Liver (tissue), 9 donors: ENCODE measurements around the gene MYOZ2. TPM values are rescaled to one million over a fixed set of nuclear protein-coding genes. Genes with fewer than 3 reads are reported as not detected.

Experiments
- DNase-seq: peaks from one replicate; pipeline ENCODE4 v3.0.0-alpha.2; 2017; ENCODE audit warnings: low spot score
- H3K27ac ChIP-seq, 2 donors: one replicate each; pipeline ENCODE4 v1.7.0; 2013; ENCODE audit warnings: inconsistent platforms in 2 of 2, low read length in 2 of 2, control low read depth in 1 of 2, low read depth in 1 of 2, mild to moderate bottlenecking in 1 of 2
- H3K27me3 ChIP-seq, 4 donors: one replicate each; pipeline versions ENCODE4 v1.6.1 to v1.7.0; 2013; ENCODE audit warnings: low read length in 3 of 4, inconsistent platforms in 1 of 4, mild to moderate bottlenecking in 1 of 4, moderate library complexity in 1 of 4; ENCODE audit not compliant: control insufficient read depth in 4 of 4, insufficient read depth in 4 of 4
- H3K36me3 ChIP-seq, 4 donors: one replicate each; pipeline versions ENCODE4 v1.6.1 to v1.7.0; 2013; ENCODE audit warnings: low read length in 3 of 4, mild to moderate bottlenecking in 3 of 4, low read depth in 1 of 4, moderate library complexity in 1 of 4; ENCODE audit not compliant: control insufficient read depth in 4 of 4, insufficient read depth in 3 of 4
- H3K4me1 ChIP-seq, 4 donors: one replicate each; pipeline versions ENCODE4 v1.6.1 to v1.7.0; 2013; ENCODE audit warnings: low read length in 3 of 4, mild to moderate bottlenecking in 3 of 4, moderate library complexity in 1 of 4; ENCODE audit not compliant: control insufficient read depth in 4 of 4, insufficient read depth in 4 of 4
- H3K4me3 ChIP-seq, 3 donors: one replicate each; pipeline versions ENCODE4 v1.6.1 to v1.7.0; 2013; ENCODE audit warnings: low read length in 3 of 3, control low read depth in 1 of 3, low read depth in 1 of 3, mild to moderate bottlenecking in 1 of 3
- H3K9ac ChIP-seq, 2 donors: one replicate each; pipeline ENCODE4 v1.7.0; 2013; ENCODE audit warnings: low read length in 2 of 2, mild to moderate bottlenecking in 2 of 2, moderate library complexity in 2 of 2, control low read depth in 1 of 2, low read depth in 1 of 2
- H3K9me3 ChIP-seq, 4 donors: one replicate each; pipeline versions ENCODE4 v1.6.1 to v1.7.0; 2013; ENCODE audit warnings: low read length in 3 of 4; ENCODE audit not compliant: control insufficient read depth in 4 of 4
- CTCF ChIP-seq: fragments of 150-350 bp; IDR thresholded peaks from 2 replicates; pipeline ENCODE4 v1.5.1; 2017; ENCODE audit warnings: improper control_type of control experiment, low read depth, low read length; ENCODE audit not compliant: missing input control
- EGR1 ChIP-seq, 2 donors: IDR thresholded peaks; 2 replicates each; pipeline ENCODE4 v1.6.1; 2016 to 2018; ENCODE audit warnings: antibody characterized with exemption in 2 of 2, low read depth in 2 of 2
- FOXA1 ChIP-seq: IDR thresholded peaks from 2 replicates; pipeline ENCODE4 v1.6.1; 2016; ENCODE audit warnings: antibody characterized with exemption
- FOXA2 ChIP-seq: IDR thresholded peaks from 2 replicates; pipeline ENCODE4 v1.6.1; 2016; ENCODE audit warnings: antibody characterized with exemption
- GABPA ChIP-seq, 2 donors: IDR thresholded peaks in 1 of 2; conservative IDR thresholded peaks in 1 of 2; 2 replicates each; pipeline ENCODE4 v1.6.1; 2016; ENCODE audit warnings: antibody characterized with exemption in 2 of 2, mild to moderate bottlenecking in 1 of 2, moderate library complexity in 1 of 2
- HNF4A ChIP-seq, 2 donors: conservative IDR thresholded peaks; 2 replicates each; pipeline ENCODE4 v1.6.1; 2016; ENCODE audit warnings: antibody characterized with exemption in 2 of 2, mild to moderate bottlenecking in 2 of 2
- HNF4G ChIP-seq: IDR thresholded peaks from 2 replicates; pipeline ENCODE4 v1.6.1; 2016; ENCODE audit warnings: antibody characterized with exemption
- JUND ChIP-seq, 2 donors: IDR thresholded peaks; 2 replicates each; pipeline ENCODE4 v1.6.1; 2016; ENCODE audit warnings: antibody characterized with exemption in 2 of 2
- MAX ChIP-seq: IDR thresholded peaks from 2 replicates; pipeline ENCODE4 v1.6.1; 2016; ENCODE audit warnings: antibody characterized with exemption
- NR2F2 ChIP-seq: IDR thresholded peaks from 2 replicates; pipeline ENCODE4 v1.6.1; 2016; ENCODE audit warnings: antibody characterized with exemption
- RAD21 ChIP-seq, 2 donors: IDR thresholded peaks; 2 replicates each; pipeline ENCODE4 v1.6.1; 2016; ENCODE audit warnings: antibody characterized with exemption in 2 of 2, mild to moderate bottlenecking in 2 of 2
- REST ChIP-seq: IDR thresholded peaks from 2 replicates; pipeline ENCODE4 v1.6.1; 2016; ENCODE audit warnings: antibody characterized with exemption, mild to moderate bottlenecking
- RXRA ChIP-seq, 2 donors: IDR thresholded peaks; 2 replicates each; pipeline ENCODE4 v1.6.1; 2017 to 2018; ENCODE audit warnings: antibody characterized with exemption in 2 of 2, mild to moderate bottlenecking in 1 of 2
- SP1 ChIP-seq: IDR thresholded peaks from 2 replicates; pipeline ENCODE4 v1.6.1; 2018; ENCODE audit warnings: antibody characterized with exemption, mild to moderate bottlenecking
- TAF1 ChIP-seq: conservative IDR thresholded peaks from 2 replicates; pipeline ENCODE4 v1.6.1; 2016; ENCODE audit warnings: antibody characterized with exemption, mild to moderate bottlenecking
- YY1 ChIP-seq: IDR thresholded peaks from 2 replicates; pipeline ENCODE4 v1.6.1; 2016; ENCODE audit warnings: antibody characterized with exemption, mild to moderate bottlenecking
- WGBS: extraction: QIAGEN DNeasy Blood & Tissue Kit; methylation state at CpG from one replicate; pipeline ENCODE4 v1.1.7; 2013; 5-methylcytosine and 5-hydroxymethylcytosine counted together
- polyA plus RNA-seq, 2 donors: library from polyadenylated mRNA; stranded (reverse) in 1 of 2; unstranded in 1 of 2; fragments of 200-250 nt in 1 of 2; fragments of >200 nt in 1 of 2; fragmentation: Nextera tagmentation in 1 of 2; extraction: Ambion mirVana in 1 of 2; gene quantifications; one replicate each; pipeline versions ENCODE4 v1.2.1 to v1.2.3, GENCODE V29; 2013 to 2015
- total RNA-seq, 2 donors: library from RNA; depleted of rRNA; stranded (reverse); fragments of >200 nt; gene quantifications; one replicate each; pipeline ENCODE4 v1.2.3, GENCODE V29; 2014
- TF ChIP-seq, protein P1 (sequence below): IDR thresholded peaks from 2 replicates; pipeline ENCODE4 v1.6.1; 2016; ENCODE audit warnings: antibody characterized with exemption
- TF ChIP-seq, protein P2 (sequence below): IDR thresholded peaks from 2 replicates; pipeline ENCODE4 v1.6.1; 2016; ENCODE audit warnings: antibody characterized with exemption
- donor health status: healthy.
- donor health status: healthy.
- donor health status: healthy.
- donor health status: healthy.
- donor health status: healthy.

MYOZ2 gene
- total and polyA plus RNA-seq, 4 donors: 0.03 to 0.08 TPM; not detected in 2

DNA sequence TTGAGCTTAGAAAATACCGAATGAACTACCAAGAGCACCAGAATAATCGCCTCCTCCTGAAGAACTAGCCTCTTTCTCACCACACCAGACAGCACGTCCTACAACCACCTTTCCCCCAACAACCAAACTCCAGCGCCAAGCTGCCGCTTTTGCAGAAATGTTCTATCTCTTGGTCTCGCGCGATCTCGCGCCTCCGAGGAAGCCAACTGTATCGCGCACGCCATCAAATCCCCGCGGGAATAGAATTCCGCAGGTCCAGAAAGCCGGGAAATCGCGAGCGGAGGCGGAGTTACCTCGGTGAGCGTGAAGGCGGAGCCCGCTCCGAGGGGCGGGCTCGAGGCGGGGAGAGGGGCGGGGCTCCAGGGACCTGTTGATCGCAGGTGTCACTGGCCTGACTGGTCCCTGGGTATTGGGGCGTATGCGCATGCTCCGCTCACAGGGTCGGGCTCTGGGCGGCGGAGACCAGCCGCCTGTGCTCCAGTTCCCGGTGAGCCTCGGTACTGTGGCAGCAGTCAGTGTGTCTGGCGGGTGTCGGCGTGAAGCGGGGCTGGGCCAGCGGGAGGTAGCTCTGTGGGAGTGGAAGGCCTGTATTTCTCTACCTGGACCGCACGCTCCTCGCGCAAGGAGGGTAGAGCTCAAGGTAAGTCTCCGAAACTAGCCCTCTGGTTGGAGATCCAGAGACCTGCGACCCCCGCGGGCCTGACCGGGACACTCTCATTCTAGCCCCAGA is 76.8 kb downstream of the MYOZ2 start, which contains the start of gene USP53:
TSS of gene USP53 (plus strand) at position 480 of the 730 bp plus-strand sequence. CDS start 27,047 bp downstream, outside the sequence.
- TF ChIP-seq MAX (peak; percentile 76), GABPA (IDR thresholded peaks at IDR 0.05 in 1 of 2, conservative IDR thresholded peaks at IDR 0.05 in 1 of 2) (peak in 1 of 2 donors; percentile 53), SP1 (peak; percentile 79), TAF1 (peak; percentile 94), JUND (IDR thresholded peaks at IDR 0.05) (peak in 1 of 2 donors; percentile 33), REST (peak; percentile 86), YY1 (peak; percentile 93), HNF4G (no peak), NR2F2 (no peak), FOXA2 (no peak), EGR1 (IDR thresholded peaks at IDR 0.05; ENCODE audit: low read depth in 2 of 2) (peak in 1 of 2 donors; percentile 51), CTCF (no peak), RXRA (IDR thresholded peaks at IDR 0.05) (peak in 1 of 2 donors; percentile 38), HNF4A (conservative IDR thresholded peaks at IDR 0.05) (peak; percentile 11 to 42), RAD21 (IDR thresholded peaks at IDR 0.05) (no peak), FOXA1 (no peak)
- TF ChIP-seq, protein P1, sequence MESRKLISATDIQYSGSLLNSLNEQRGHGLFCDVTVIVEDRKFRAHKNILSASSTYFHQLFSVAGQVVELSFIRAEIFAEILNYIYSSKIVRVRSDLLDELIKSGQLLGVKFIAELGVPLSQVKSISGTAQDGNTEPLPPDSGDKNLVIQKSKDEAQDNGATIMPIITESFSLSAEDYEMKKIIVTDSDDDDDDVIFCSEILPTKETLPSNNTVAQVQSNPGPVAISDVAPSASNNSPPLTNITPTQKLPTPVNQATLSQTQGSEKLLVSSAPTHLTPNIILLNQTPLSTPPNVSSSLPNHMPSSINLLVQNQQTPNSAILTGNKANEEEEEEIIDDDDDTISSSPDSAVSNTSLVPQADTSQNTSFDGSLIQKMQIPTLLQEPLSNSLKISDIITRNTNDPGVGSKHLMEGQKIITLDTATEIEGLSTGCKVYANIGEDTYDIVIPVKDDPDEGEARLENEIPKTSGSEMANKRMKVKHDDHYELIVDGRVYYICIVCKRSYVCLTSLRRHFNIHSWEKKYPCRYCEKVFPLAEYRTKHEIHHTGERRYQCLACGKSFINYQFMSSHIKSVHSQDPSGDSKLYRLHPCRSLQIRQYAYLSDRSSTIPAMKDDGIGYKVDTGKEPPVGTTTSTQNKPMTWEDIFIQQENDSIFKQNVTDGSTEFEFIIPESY: peak; percentile 99
- TF ChIP-seq, protein P2, sequence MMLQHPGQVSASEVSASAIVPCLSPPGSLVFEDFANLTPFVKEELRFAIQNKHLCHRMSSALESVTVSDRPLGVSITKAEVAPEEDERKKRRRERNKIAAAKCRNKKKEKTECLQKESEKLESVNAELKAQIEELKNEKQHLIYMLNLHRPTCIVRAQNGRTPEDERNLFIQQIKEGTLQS: peak; percentile 70
- H3K36me3 ChIP-seq: no peaks in the 10 kb centered on the region
- under 1% methylated on average over 55 of the region's 55 CpGs for WGBS
- H3K9ac ChIP-seq: peak within 1 kb of the TSS; percentile 85 to 86
- peak; percentile 98 for DNase-seq
- H3K27ac ChIP-seq: peak within 1 kb of the TSS; percentile 96 to 97
- no peaks in the 10 kb centered on the region for H3K27me3 ChIP-seq
- H3K4me1 ChIP-seq: peaks cover 0 to 11% (median 8%) of the 10 kb centered on the region in 4 donors
- no peaks in the 10 kb centered on the region for H3K9me3 ChIP-seq
- H3K4me3 ChIP-seq: peak within 1 kb of the TSS; percentile 87 to 91 (median 88)
